ENCODE results near the gene FAM120AOS.

The FAM120AOS gene

GRCh38 chr9:93468763-93469456 is 15.5 kb upstream of the FAM120AOS start:
- DNase-seq (ENCODE audit: extremely low spot score, insufficient read length, low read depth) = no peak
- FAIRE-seq = no peak

DNA sequence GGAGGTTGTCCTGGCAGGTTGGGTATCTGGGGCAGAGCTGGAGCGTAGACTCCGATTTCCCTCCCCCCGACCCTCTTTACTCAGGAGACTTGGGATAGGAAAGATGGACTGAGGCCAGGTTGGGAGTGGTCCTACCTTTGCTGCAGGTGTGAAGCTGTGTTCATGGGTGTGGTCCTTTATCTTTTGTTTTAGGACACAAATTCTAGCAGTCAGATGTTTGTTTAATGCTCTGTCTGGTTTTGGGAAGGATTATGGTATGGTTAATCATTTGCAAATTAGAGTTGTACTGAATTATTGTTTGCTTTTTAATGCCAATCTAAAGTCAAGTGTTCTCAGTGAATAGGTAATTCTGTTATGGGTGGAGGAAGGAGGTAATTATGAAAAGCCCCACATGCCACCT is 14.1 kb upstream of the FAM120AOS start:
- DNase-seq (ENCODE audit: extremely low spot score, insufficient read length, low read depth) (no peak), FAIRE-seq (no peak)

GRCh38 chr9:93467062-93467416 is 13.7 kb upstream of the FAM120AOS start:
- no peak for FAIRE-seq
- no peak for DNase-seq (ENCODE audit: extremely low spot score, insufficient read length, low read depth)

GRCh38 chr9:93466416-93467061 is 13.2 kb upstream of the FAM120AOS start:
- DNase-seq (ENCODE audit: extremely low spot score, insufficient read length, low read depth) (no peak), FAIRE-seq (no peak)

DNA sequence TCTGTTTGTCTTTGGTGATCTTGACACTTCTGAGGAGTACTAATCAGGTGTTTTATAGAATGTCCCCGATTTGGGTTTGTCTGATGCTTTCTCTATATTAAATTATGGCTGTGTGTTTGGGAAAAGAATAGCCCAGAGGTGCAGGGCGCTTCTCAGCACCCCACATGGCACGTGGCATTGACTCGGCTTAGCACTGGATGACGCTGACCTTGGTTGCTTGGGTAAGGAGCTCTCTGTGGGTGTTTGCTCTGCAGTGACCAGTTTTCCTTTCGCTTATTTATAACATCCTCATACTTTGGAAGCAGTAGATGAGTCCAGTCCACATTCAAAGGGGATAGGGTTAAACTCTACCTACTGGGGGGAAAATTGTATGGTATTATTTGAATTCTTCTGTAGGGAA is 12.5 kb upstream of the FAM120AOS start:
- no peak for FAIRE-seq
- DNase-seq (ENCODE audit: extremely low spot score, insufficient read length, low read depth) = no peak

DNA sequence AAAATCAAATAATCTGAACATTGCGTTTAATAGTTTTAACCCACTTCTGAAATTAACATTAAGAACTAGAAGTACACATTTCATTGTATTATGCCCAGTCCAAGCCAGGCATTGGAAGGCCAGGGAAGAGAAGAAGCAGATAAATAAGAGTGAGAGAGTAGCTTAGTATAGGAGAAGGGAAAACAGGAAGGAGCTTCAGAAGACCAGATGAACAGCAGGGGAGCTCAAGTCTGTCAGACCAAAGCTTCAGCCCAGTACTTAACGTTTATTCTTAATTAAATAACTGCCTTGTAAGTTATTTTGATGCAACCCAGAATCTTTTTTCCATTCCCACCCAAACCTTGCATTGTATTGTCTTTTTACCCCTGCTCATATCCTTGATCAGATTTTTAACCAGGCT is 11.5 kb upstream of the FAM120AOS start:
- DNase-seq (ENCODE audit: extremely low spot score, insufficient read length, low read depth) (no peak), FAIRE-seq (no peak)

- FAIRE-seq (peak; percentile 46), DNase-seq (ENCODE audit: extremely low spot score, insufficient read length, low read depth) (no peak)
Measured at GRCh38 chr9:93464395-93464794, 11.0 kb upstream of the FAM120AOS start.

DNA sequence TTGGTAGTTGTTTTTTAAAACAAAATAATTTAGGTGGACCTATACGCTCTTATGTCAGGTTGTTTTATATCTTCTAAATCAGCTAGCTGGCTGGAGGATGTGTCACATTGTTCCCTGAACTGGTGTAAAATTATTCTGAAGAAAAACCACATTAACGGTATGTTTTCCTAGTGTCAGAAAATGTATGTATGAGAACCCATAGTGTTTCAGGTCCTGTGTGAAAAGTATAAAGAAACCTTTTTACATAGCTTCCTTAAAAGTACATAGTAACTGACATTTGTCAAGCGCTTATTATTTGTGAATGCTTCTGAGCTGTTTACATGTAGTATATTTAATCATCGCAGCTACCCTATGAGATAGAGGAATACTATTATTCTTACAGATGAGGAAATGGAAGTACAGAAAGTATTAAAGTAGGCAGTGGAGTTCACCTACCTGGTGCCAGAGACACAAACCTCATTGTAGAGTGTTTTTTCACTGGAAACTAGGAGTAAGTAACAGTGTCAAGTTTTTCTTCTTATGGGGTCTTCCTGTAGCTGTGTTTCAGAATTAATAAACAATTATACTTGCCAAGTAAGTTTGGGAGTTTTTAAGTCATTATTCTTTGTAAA is 10.4 kb upstream of the FAM120AOS start:
- FAIRE-seq = no peak
- DNase-seq (ENCODE audit: extremely low spot score, insufficient read length, low read depth) = no peak

GRCh38 chr9:93461821-93462220 is 8.4 kb upstream of the FAM120AOS start:
- DNase-seq (ENCODE audit: extremely low spot score, insufficient read length, low read depth) = no peak
- FAIRE-seq = no peak

DNA sequence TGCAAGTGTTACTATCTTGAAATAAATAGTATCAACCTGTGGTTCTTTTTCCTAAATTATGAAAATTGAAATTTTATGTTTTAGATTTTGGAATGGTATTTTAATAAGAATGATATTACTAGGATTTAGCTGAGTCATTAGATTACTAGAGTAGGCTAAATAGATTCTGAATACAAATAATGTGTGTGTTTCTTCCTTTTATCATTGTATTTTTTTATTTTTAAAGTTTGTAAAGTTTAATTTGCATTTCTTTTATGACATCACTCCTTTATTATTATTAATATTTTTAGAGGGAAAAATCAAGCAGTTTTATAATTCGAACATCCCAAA is 8.0 kb upstream of the FAM120AOS start:
- DNase-seq (ENCODE audit: extremely low spot score, insufficient read length, low read depth) (no peak), FAIRE-seq (no peak)

GRCh38 chr9:93460689-93461413 is 7.5 kb upstream of the FAM120AOS start:
- DNase-seq (ENCODE audit: extremely low spot score, insufficient read length, low read depth) = no peak
- FAIRE-seq = no peak

DNA sequence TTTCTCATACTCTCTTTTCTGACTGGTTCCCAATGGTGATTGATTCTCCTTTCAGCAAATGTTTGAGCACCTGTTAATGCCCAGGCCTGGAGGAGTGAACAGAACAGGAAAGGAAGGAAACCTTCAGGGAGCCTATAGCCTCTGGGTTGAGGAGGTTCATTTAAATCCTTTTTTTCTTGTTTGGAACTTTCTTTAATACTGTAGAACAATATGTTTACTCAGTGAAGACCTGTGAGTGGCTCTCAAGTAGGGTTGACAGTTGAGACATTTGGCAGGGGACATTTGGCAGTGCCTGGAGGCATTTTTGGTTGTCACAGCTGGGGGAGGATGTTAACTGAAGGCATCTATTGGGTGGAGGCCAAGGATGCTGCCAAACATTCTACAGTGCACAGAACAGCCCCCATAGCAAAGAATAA is 6.1 kb upstream of the FAM120AOS start:
- DNase-seq (ENCODE audit: extremely low spot score, insufficient read length, low read depth) (no peak), FAIRE-seq (no peak)

DNA sequence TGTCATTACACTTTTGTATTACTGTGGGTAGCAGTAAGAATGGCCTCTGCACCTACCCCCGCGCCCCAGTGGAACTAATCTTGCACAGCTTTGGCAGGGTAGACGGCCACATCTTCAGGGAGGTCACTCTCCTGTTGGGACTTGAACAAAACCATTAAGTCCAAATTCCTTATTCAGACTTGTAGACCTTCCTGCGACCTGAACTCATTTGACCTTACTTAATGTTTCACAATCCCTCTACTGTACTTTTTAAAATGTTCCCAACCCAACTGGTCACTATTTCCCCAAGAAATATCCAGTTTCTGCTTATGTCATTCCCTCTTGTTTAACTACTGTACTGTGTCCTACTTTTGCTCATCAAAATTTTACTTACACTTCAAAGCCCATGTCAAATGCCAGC is 5.3 kb upstream of the FAM120AOS start:
- DNase-seq (ENCODE audit: extremely low spot score, insufficient read length, low read depth) (no peak), FAIRE-seq (no peak)

DNA sequence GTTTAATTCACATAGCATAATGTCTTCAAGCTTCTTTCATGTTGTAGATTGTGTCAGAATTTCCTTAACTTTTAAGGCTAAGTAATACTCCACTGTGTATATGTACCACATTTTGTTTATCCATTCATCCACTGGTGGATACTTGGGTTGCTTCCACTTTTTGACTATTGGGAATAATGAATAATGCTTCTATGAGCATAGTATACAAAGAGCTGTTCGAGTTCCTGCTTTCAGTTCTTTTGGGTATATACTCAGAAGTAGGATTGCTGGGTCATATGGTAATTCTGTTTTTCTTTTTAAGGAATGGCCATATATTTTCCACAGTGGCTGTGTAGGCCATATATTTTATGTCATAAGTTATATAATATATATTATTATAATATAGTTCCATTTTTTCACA is 3.6 kb upstream of the FAM120AOS start:
- DNase-seq (ENCODE audit: extremely low spot score, insufficient read length, low read depth) = no peak
- FAIRE-seq = no peak

DNA sequence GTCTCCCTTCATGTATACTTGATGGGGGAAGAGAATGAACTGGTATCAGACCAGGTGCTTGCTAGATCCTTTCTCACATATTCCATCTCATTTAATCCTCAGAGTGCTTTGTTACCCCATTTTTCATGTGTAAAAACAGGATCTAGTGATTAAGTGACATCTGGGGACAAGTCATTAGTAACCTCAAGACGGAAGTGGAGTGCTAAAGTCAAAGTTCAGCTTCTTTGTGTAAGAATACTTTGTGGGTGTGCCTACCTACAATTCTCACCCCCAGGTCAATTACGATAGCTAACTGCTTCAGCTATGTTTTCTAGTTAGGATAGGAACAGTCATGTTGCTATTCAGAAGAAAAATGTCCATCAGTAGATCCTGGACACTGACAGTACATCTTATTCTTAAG is 3.1 kb upstream of the FAM120AOS start:
- no peak for DNase-seq (ENCODE audit: extremely low spot score, insufficient read length, low read depth)
- FAIRE-seq = no peak

DNA sequence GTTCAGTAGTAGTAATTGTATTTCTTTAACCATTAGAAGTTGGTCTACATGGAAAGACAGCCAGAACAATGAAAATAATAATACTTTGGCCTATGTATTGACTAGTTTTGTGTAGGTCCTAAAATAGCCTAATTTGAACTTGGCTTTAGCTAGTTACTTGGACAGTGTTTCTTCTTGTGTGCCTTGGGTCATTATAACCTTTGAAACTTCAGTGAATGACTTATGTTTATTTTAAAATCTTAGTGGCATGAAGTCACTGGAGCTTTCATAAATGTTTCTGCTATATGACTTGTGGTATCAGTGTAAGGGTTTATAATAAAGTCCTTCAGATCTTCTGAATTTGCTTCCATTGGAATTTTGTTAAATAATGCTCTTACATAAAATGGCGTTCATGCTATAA is 2.6 kb upstream of the FAM120AOS start:
- FAIRE-seq (no peak), DNase-seq (ENCODE audit: extremely low spot score, insufficient read length, low read depth) (no peak)

DNA sequence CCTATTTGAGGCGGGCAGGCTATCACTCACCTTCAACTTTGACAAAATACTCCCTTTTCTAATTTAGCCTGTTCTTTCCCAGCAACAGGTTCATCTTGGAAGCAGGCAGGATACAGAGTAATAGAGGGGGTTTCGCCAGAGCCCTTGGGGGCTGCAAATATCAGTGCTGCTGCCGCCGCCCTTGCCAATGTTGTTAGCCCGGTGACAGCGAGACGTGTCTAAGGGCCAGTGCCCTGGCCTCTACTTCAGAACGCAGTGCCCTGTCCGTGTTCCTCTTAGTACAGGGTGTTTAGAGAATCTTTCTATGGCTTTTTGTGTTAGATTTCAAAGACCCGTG is 703 bp downstream of the FAM120AOS start:
- DNase-seq (ENCODE audit: extremely low spot score, insufficient read length, low read depth) (no peak), FAIRE-seq (no peak)

DNA sequence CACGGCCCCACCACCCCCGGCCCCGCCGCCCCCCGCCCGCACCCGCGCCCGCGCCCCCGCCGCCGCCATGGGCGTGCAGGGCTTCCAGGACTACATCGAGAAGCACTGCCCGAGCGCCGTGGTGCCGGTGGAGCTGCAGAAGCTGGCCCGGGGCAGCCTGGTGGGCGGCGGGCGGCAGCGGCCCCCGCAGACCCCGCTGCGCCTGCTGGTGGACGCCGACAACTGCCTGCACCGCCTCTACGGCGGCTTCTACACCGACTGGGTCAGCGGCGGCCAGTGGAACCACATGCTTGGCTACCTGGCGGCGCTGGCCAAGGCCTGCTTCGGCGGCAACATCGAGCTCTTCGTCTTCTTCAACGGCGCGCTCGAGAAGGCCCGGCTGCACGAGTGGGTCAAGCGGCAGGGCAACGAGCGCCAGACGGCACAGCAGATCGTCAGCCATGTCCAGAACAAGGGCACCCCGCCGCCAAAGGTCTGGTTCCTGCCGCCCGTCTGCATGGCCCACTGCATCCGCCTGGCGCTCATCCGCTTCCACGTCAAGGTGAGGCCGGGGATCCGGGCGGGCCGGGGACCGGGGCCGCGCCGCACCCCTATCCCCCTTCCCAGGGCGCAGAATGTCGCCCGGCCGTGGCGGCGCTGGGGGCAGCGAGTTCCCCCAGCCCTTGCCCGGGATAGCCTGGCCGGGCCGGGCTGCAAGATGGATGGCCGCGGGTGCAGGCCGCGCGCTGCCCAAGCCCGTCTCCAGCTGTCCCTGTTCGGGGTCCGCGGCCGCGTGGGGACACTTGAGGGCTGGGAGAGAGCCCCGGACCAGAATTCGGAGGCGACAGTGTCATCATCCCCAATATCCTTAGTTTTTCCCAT is 1.3 kb downstream of the FAM120AOS start:
- DNase-seq (ENCODE audit: extremely low spot score, insufficient read length, low read depth) (no peak), FAIRE-seq (no peak)

DNA sequence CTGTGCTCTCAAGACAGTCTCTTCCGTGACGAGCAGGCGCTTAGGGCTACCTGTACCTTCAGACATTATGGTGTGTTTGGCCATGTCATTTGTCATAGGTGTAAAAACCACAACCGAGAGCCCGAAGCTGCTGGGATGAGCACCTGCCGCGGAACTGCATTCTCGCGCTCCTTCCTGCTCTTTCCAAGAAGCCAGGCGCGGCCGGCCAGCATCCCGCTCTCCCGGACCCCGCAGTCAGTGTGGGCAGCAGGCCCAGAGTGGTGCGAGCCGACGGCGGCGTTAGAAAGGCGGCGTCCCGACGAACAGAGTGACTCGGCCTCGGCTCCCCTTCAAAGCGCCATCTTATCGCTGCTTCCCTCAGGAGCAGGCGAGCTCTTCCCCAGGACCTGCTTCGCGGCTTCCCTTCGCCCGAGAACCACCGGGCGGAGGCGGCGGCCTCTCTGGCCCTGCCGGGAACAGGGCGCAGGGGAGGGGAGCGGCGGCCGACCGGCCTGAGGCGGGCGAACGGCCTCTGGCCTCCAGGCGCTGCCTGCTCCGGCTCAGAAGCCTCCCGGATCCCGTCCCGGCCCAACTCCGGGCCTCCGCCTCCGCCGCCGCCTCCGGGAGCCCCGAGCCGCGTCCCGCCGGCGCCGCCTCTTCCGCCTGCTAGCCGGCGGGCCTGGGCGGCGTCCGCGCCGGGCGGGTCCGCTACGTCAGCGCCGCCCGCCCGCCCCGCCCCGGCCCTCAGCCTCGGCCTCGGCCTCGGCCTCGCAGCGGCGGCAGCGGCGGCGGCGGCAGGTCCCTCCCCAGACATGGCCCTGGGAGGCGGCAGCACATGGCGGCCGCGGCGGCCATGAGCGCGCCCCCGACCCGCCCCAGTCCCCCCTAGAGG is 2.2 kb downstream of the FAM120AOS start, which contains the start of gene FAM120A:
FAM120A (plus strand) TSS at position 741 of the 871 bp plus-strand sequence. CDS start 231 bp downstream, outside the sequence.
- DNase-seq (ENCODE audit: extremely low spot score, insufficient read length, low read depth) = peak; percentile 58
- FAIRE-seq = no peak

Data from GM18507 (cell line).